ENCODE data around the gene SUCLG2. TPM values are rescaled to one million over a fixed set of nuclear protein-coding genes. Genes with fewer than 3 reads are reported as not detected.

The SUCLG2 gene
- total RNA-seq, 4 donors from 2014 or later = 54.4 to 81.4 (median 59.6) TPM

GRCh38 chr3:67551361-67552016 is 102.9 kb downstream of the SUCLG2 start:
- no peak for TF ChIP-seq CTCF (IDR thresholded peaks at IDR 0.05; ENCODE audit: low read depth)

- no peak for TF ChIP-seq CTCF (IDR thresholded peaks at IDR 0.05; ENCODE audit: low read depth)
Measured at GRCh38 chr3:67550541-67550940, 103.9 kb downstream of the SUCLG2 start.

GRCh38 chr3:67540198-67540894 is 114.1 kb downstream of the SUCLG2 start:
- TF ChIP-seq CTCF (IDR thresholded peaks at IDR 0.05; ENCODE audit: low read depth) = no peak

- no peak for TF ChIP-seq CTCF (IDR thresholded peaks at IDR 0.05; ENCODE audit: low read depth)
Measured at GRCh38 chr3:67535006-67535405, 119.4 kb downstream of the SUCLG2 start.

GRCh38 chr3:67534594-67534993 is 119.8 kb downstream of the SUCLG2 start:
- TF ChIP-seq CTCF (IDR thresholded peaks at IDR 0.05; ENCODE audit: low read depth) = no peak

GRCh38 chr3:67531181-67532101 is 123.0 kb downstream of the SUCLG2 start:
- TF ChIP-seq CTCF (IDR thresholded peaks at IDR 0.05; ENCODE audit: low read depth) = no peak

- no peak for TF ChIP-seq CTCF (IDR thresholded peaks at IDR 0.05; ENCODE audit: low read depth)
Measured at GRCh38 chr3:67529915-67530314, 124.5 kb downstream of the SUCLG2 start.
